HepG2 (cell line): Measurements from ENCODE around the gene EPB41L5. TPM values are rescaled to one million over a fixed set of nuclear protein-coding genes. Genes with fewer than 3 reads are reported as not detected.

ENCODE experiments used
- ATAC-seq: fragments of 200-7000 bp; cut with Tn5 transposase; 3 replicates; pipeline ENCODE4 v1.9.1; 2020; ENCODE audit warnings: mild to moderate bottlenecking, moderate library complexity
- BruUV-seq: library from RNA; stranded (reverse); fragments of 400-500 nt; replicated peaks from 2 replicates; lab custom pipeline; 2021; lab: Mats Ljungman, UMichigan
- CTCF ChIA-PET: fragments of 300-600 bp; formaldehyde crosslinking; extraction: SDS; loops from one replicate; lab custom pipeline; 2021; ENCODE audit warnings: low total read pairs, inconsistent platforms, low intra/inter-chr PET ratio; lab: Yijun Ruan, JAX
- POLR2A ChIA-PET: fragments of 350-600 bp; sonication (Branson Sonifier 250); formaldehyde crosslinking; loops from one replicate; lab custom pipeline; 2020; ENCODE audit warnings: antibody characterized with exemption, inconsistent platforms; lab: Yijun Ruan, JAX
- DNase-seq: peaks from one replicate; pipeline ENCODE4 v3.0.0-alpha.2; 2015; ENCODE audit warnings: low spot score
- FAIRE-seq: peaks from 3 replicates; lab custom pipeline; 2011; peaks lifted over from hg19 to GRCh38; lab: Jason Lieb, UNC
- H2AFZ ChIP-seq: one replicate; pipeline ENCODE4 v1.6.1; 2011; ENCODE audit warnings: low read length, inconsistent platforms
- H3K27ac ChIP-seq: fragments of 300-600 bp; 3 replicates; pipeline ENCODE4 v1.8.0; 2011; ENCODE audit warnings: mixed run types, mild to moderate bottlenecking, mixed read lengths, low read length, inconsistent platforms; ENCODE audit not compliant: insufficient read depth; ENCODE audit errors: extremely low read length
- H3K27me3 ChIP-seq, 2 experiments: fragments of 200-600 bp in 1 of 2; 2 replicates in 1 of 2; 3 replicates in 1 of 2; pipeline versions ENCODE4 v1.6.0 to v1.8.0; 2011; ENCODE audit warnings: low read length in 2 of 2, mild to moderate bottlenecking in 2 of 2, moderate library complexity in 2 of 2, inconsistent platforms in 1 of 2; ENCODE audit not compliant: insufficient read depth in 2 of 2, control insufficient read depth in 1 of 2
- H3K36me3 ChIP-seq, 2 experiments: fragments of 200-600 bp in 1 of 2; replicated peaks in 1 of 2; 2 replicates in 1 of 2; 3 replicates in 1 of 2; pipeline versions ENCODE4 v1.5.1 to v1.8.0; 2011; ENCODE audit warnings: low read length in 2 of 2, inconsistent platforms in 1 of 2; ENCODE audit not compliant: insufficient read depth in 2 of 2, control insufficient read depth in 1 of 2
- H3K4me1 ChIP-seq: 2 replicates; pipeline ENCODE4 v1.5.1; 2012; ENCODE audit warnings: low read length, inconsistent platforms; ENCODE audit not compliant: insufficient read depth
- H3K4me2 ChIP-seq: 2 replicates; pipeline ENCODE4 v1.6.0; 2011; ENCODE audit warnings: low read depth, low read length, inconsistent platforms
- H3K4me3 ChIP-seq, 3 experiments: fragments of 200-600 bp in 1 of 3; sonication (generic), shearing (Covaris generic) in 1 of 3; replicated peaks in 1 of 3; 2 replicates each; pipeline ENCODE4 v1.5.1; 2011 to 2016; ENCODE audit warnings: low read length in 3 of 3, inconsistent platforms in 2 of 3, low read depth in 2 of 3, mild to moderate bottlenecking in 2 of 3, control low read depth in 1 of 3, mixed read lengths in 1 of 3; ENCODE audit not compliant: insufficient read depth in 1 of 3
- H3K79me2 ChIP-seq: one replicate; pipeline ENCODE4 v1.6.1; 2011; ENCODE audit warnings: low read length, inconsistent platforms; ENCODE audit not compliant: insufficient read depth
- H3K9ac ChIP-seq: 2 replicates; pipeline ENCODE4 v1.6.0; 2011; ENCODE audit warnings: mild to moderate bottlenecking, low read depth, low read length, inconsistent platforms; ENCODE audit not compliant: insufficient read depth
- H3K9me3 ChIP-seq: 2 replicates; pipeline ENCODE4 v1.5.1; 2012; ENCODE audit warnings: mild to moderate bottlenecking, low read length
- H4K20me1 ChIP-seq: 2 replicates; pipeline ENCODE4 v1.6.0; 2011; ENCODE audit warnings: inconsistent platforms, mild to moderate bottlenecking, low read length, moderate library complexity; ENCODE audit not compliant: insufficient read depth
- E2F2 ChIP-seq: sonication (generic); formaldehyde crosslinking; IDR thresholded peaks from 2 replicates; pipeline ENCODE4 v1.4.0; 2020; ENCODE audit warnings: missing genetic modification reagents, borderline replicate concordance
- KLF13 ChIP-seq: sonication (generic); formaldehyde crosslinking; IDR thresholded peaks from 2 replicates; pipeline ENCODE4 v1.4.0; 2020; ENCODE audit warnings: mild to moderate bottlenecking, missing genetic modification reagents
- MATR3 ChIP-seq: sonication (generic); formaldehyde crosslinking; IDR thresholded peaks from 2 replicates; pipeline ENCODE4 v1.4.0; 2020; ENCODE audit warnings: missing genetic modification reagents
- MED13 ChIP-seq: sonication (generic); formaldehyde crosslinking; IDR thresholded peaks from 2 replicates; pipeline ENCODE4 v1.5.0; 2020; ENCODE audit warnings: missing genetic modification reagents
- NR1H2 ChIP-seq: sonication (generic); formaldehyde crosslinking; IDR thresholded peaks from 2 replicates; pipeline ENCODE4 v1.8.1; 2022; ENCODE audit warnings: low read depth, missing genetic modification reagents, borderline replicate concordance
- REST ChIP-seq, 2 experiments: IDR thresholded peaks; 2 replicates each; pipeline ENCODE4 v1.6.1; 2011 to 2012; ENCODE audit warnings: low read length in 2 of 2, borderline replicate concordance in 1 of 2, low read depth in 1 of 2, mild to moderate bottlenecking in 1 of 2, moderate library complexity in 1 of 2
- SETDB1 ChIP-seq: sonication (generic); formaldehyde crosslinking; IDR thresholded peaks from 2 replicates; pipeline ENCODE4 v1.5.1; 2020; ENCODE audit warnings: missing genetic modification reagents, mild to moderate bottlenecking, borderline replicate concordance
- SKI ChIP-seq: fragments of 450-650 bp; IDR thresholded peaks from one replicate; pipeline ENCODE4 v1.6.1; 2018; ENCODE audit warnings: mild to moderate bottlenecking; ENCODE audit not compliant: partially characterized antibody
- SRF ChIP-seq: IDR thresholded peaks from 2 replicates; pipeline ENCODE4 v1.6.1; 2011; ENCODE audit warnings: mild to moderate bottlenecking, low read depth, low read length, moderate library complexity
- SRSF1 ChIP-seq: fragments of 200-400 bp; formaldehyde crosslinking; optimal IDR thresholded peaks from 2 replicates; pipeline ENCODE3; 2017; ENCODE audit warnings: mild to moderate bottlenecking, low read depth, low read length, moderate library complexity
- ZBTB4 ChIP-seq: sonication (generic); formaldehyde crosslinking; IDR thresholded peaks from 2 replicates; pipeline ENCODE4 v1.4.0; 2020; ENCODE audit warnings: missing genetic modification reagents, mild to moderate bottlenecking, borderline replicate concordance
- ZC3H4 ChIP-seq: sonication (generic); formaldehyde crosslinking; IDR thresholded peaks from 2 replicates; pipeline ENCODE4 v1.4.0; 2020; ENCODE audit warnings: missing genetic modification reagents, borderline replicate concordance
- ZFP90 ChIP-seq: sonication (generic); formaldehyde crosslinking; IDR thresholded peaks from 2 replicates; pipeline ENCODE4 v1.8.0; 2022; ENCODE audit warnings: missing genetic modification reagents, mild to moderate bottlenecking, inconsistent platforms, borderline replicate concordance
- WGBS: methylation state at CpG from one replicate; pipeline ENCODE4 v1.1.6; 2017; ENCODE audit warnings: low lambda C conversion rate; 5-methylcytosine and 5-hydroxymethylcytosine counted together
- in situ Hi-C: cut with HindIII; loops from 2 replicates; pipeline ENCODE4 v1.10.0; 2017; ENCODE audit warnings: low pct_unique_long_range_greater_than_20kb; ENCODE audit not compliant: extremely low pct_ligation_motif_present
- intact Hi-C: fragments of 100-400 bp; cut with micrococcal nuclease; formaldehyde crosslinking; loops from one replicate; pipeline ENCODE4 v1.10.0; 2022; ENCODE audit not compliant: unreplicated experiment
- polyA plus RNA-seq, 8 experiments: library from polyadenylated mRNA; depleted of rRNA in 3 of 8; stranded (reverse) in 7 of 8; unstranded in 1 of 8; fragments of >200 nt; fragmentation: Illumina TruSeq in 4 of 8; extraction: Trizol in 4 of 8; gene quantifications; 2 replicates each; pipeline versions ENCODE4 v1.2.1 to v1.2.3, GENCODE V29; 2011 to 2016; ENCODE audit warnings: low read depth in 4 of 8, missing spikeins in 1 of 8, mixed read lengths in 1 of 8; ENCODE audit not compliant: insufficient read depth in 1 of 8
- total RNA-seq, 5 experiments: library from RNA; depleted of rRNA; stranded (reverse); fragments of >200 nt; fragmentation: Illumina TruSeq; extraction: Trizol; gene quantifications; 2 replicates each; pipeline ENCODE4 v1.2.3, GENCODE V29; 2016; ENCODE audit warnings: low read depth in 1 of 5

EPB41L5 gene
- total and polyA plus RNA-seq, 2 of the 13 experiments (the other 11 are each of a cell fraction or from before 2014, with no cell fraction given), result 40.5 to 47.5 TPM

DNA sequence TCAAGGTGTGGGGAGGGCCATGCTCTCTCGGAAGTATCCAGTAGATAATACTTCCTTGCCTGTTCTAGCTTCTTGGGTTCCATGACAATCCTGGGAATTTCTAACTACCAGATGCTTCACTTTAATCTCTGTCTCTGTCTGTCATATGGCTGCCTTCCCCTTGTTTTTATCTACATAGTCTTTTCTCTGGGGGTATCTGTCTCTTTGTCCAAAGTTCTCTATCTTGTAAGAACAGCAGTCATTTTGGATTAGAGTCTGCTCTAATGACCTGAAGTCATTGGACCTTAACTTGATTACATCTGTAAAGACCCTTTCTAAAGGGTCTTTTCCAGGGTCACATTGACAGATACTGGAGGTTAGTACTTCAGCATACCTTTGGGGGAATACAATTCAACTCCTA, 11.4 kb upstream of the EPB41L5 start:
- ChIA-PET CTCF (no interaction called here), POLR2A (interaction anchor here (0.9 kb wide), 1 partner anchor 11 kb away, joined by 3 read pairs; the partner anchor contains the start of gene EPB41L5)
- no peak overlapping the region for H3K9ac ChIP-seq
- H3K4me3 ChIP-seq, result no peak overlapping the region
- BruUV-seq, result no TSS peak
- H4K20me1 ChIP-seq, result no peaks in the 10 kb centered on the region
- TF ChIP-seq MED13 (no peak), MATR3 (CRISPR knock-in tag) (no peak), REST (IDR thresholded peaks at IDR 0.05; ENCODE audit: borderline replicate concordance in 1 of 2, low read depth in 1 of 2, low read length in 2 of 2) (no peak), ZC3H4 (CRISPR knock-in tag) (no peak), SETDB1 (no peak), SKI (no peak), NR1H2 (no peak), ZFP90 (CRISPR knock-in tag) (no peak), SRF (no peak), ZBTB4 (CRISPR knock-in tag) (no peak), SRSF1 (no peak), KLF13 (CRISPR knock-in tag) (no peak), E2F2 (no peak)
- H3K36me3 ChIP-seq, result no peaks in the 10 kb centered on the region
- 33% methylated on average over 1 of the region's 1 CpG for WGBS
- no peak overlapping the region for H3K27ac ChIP-seq
- no peak for ATAC-seq
- no peaks in the 10 kb centered on the region for H3K9me3 ChIP-seq
- no peaks in the 10 kb centered on the region; a peak in 1 of 5 replicates for H3K27me3 ChIP-seq
- no peak for DNase-seq
- in situ Hi-C loops (no loop called here), intact Hi-C loops (no loop called here)
- H2AFZ ChIP-seq, result no peak overlapping the region
- H3K79me2 ChIP-seq, result no peaks in the 10 kb centered on the region
- peaks cover 14% of the 10 kb centered on the region for H3K4me1 ChIP-seq
- no peak overlapping the region for H3K4me2 ChIP-seq
- FAIRE-seq, result no peak
